ENCODE results near the gene KIF1B. TPM values are rescaled to one million over a fixed set of nuclear protein-coding genes. Genes with fewer than 3 reads are reported as not detected.

The KIF1B gene
- total RNA-seq, 4 donors from 2014 or later: 63.1 to 83.8 (median 71.2) TPM

GRCh38 chr1:10383630-10384029 is 173.3 kb downstream of the KIF1B start:
- Histone ChIP-seq H3K9me3 (no peaks in the 10 kb centered on the region), H3K4me1 (peaks cover 0 to 33% (median 0%) of the 10 kb centered on the region in 3 donors), H3K27ac (no peak overlapping the region), H3K27me3 (no peaks in the 10 kb centered on the region), H3K4me3 (no peak overlapping the region), H3K36me3 (peaks cover 0 to 22% of the 10 kb centered on the region in 2 donors)
- TF ChIP-seq POLR2AphosphoS5 (IDR thresholded peaks at IDR 0.05) (no peak), POLR2A (IDR thresholded peaks at IDR 0.05) (no peak), CTCF (IDR thresholded peaks at IDR 0.05) (no peak), EP300 (IDR thresholded peaks at IDR 0.05) (no peak)
- no peak for ATAC-seq
- WGBS, 2 donors (ENCODE audit: low coverage in 1 of 2): 92% methylated on average over 4 of the region's 4 CpGs

- no peak for ATAC-seq
Observed at GRCh38 chr1:10384219-10384618, 173.8 kb downstream of the KIF1B start.

GRCh38 chr1:10386761-10387676 is 176.6 kb downstream of the KIF1B start:
- Histone ChIP-seq H3K4me1 (peaks cover 0 to 23% (median 0%) of the 10 kb centered on the region in 3 donors), H3K27me3 (no peaks in the 10 kb centered on the region), H3K9me3 (no peaks in the 10 kb centered on the region), H3K36me3 (no peaks in the 10 kb centered on the region), H3K27ac (peak overlapping the region in 3 of 4 donors; percentile 76 to 79 (median 77)), H3K4me3 (no peak overlapping the region)
- TF ChIP-seq EP300 (IDR thresholded peaks at IDR 0.05) (no peak), POLR2A (IDR thresholded peaks at IDR 0.05) (no peak), CTCF (IDR thresholded peaks at IDR 0.05) (no peak), POLR2AphosphoS5 (IDR thresholded peaks at IDR 0.05) (no peak)
- WGBS, 2 donors (ENCODE audit: low coverage in 1 of 2): 22 to 47% methylated on average over 1 to 4 of the region's 12 CpGs
- no peak for ATAC-seq

More at GRCh38 chr1:10384219-10384618, 173.8 kb downstream of the KIF1B start:
- Histone ChIP-seq H3K36me3 (peaks cover 0 to 16% of the 10 kb centered on the region in 2 donors), H3K4me3 (no peak overlapping the region), H3K27ac (no peak overlapping the region), H3K4me1 (peaks cover 0 to 35% (median 0%) of the 10 kb centered on the region in 3 donors), H3K9me3 (no peaks in the 10 kb centered on the region), H3K27me3 (no peaks in the 10 kb centered on the region)
- no peak for TF ChIP-seq POLR2A (IDR thresholded peaks at IDR 0.05)
- TF ChIP-seq EP300 (IDR thresholded peaks at IDR 0.05): no peak
- no peak for TF ChIP-seq POLR2AphosphoS5 (IDR thresholded peaks at IDR 0.05)
- no peak for TF ChIP-seq CTCF (IDR thresholded peaks at IDR 0.05)
- 89 to 97% methylated on average over 6 to 7 of the region's 8 CpGs for WGBS, 2 donors (ENCODE audit: low coverage in 1 of 2)

- Histone ChIP-seq H3K27ac (peak overlapping the region; percentile 17 to 79 (median 76)), H3K27me3 (no peaks in the 10 kb centered on the region), H3K4me1 (peaks cover 0 to 23% (median 0%) of the 10 kb centered on the region in 3 donors), H3K36me3 (no peaks in the 10 kb centered on the region), H3K4me3 (peak overlapping the region in 1 of 2 donors; percentile 4), H3K9me3 (no peaks in the 10 kb centered on the region)
- TF ChIP-seq POLR2AphosphoS5 (IDR thresholded peaks at IDR 0.05) (no peak), CTCF (IDR thresholded peaks at IDR 0.05) (peak in 1 of 4 experiments; percentile 13), EP300 (IDR thresholded peaks at IDR 0.05) (no peak), POLR2A (IDR thresholded peaks at IDR 0.05) (no peak)
- ATAC-seq: peak; percentile 84
- 8 to 30% methylated on average over 3 of the region's 3 CpGs for WGBS, 2 donors (ENCODE audit: low coverage in 1 of 2)
Observed at GRCh38 chr1:10387677-10388386, 177.5 kb downstream of the KIF1B start.

All from gastroesophageal sphincter (tissue), 4 donors.